ENCODE measurements around the gene ELMO1.

- TF ChIP-seq CTCF (IDR thresholded peaks at IDR 0.05) (no peak), POLR2A (IDR thresholded peaks at IDR 0.05) (no peak)
These were observed 497.4 kb downstream of the ELMO1 start for GRCh38 chr7:36951257-36951697.

Measured in heart left ventricle (tissue), 13 donors.